ENCODE measurements around the gene RASA2.

DNA sequence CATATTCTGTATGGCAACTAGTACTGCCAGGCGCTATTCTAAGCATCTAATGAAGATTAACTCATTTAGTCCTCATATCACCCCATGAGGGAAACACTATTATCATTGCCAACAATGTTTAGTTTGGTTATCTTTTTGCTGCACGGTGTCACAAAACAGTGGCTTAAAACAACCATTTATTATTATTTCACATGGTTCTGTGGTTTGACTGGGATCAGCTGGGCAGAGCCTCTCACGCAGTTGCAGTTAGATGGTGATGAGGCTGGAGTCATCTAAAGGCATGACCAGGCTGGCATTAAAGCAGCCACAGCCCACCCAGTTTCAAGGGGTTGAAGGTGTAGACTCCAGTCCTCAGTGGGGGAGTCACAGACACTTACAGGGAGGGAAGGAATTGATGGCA is 32.8 kb upstream of the RASA2 start:
- TF ChIP-seq POLR2A (IDR thresholded peaks at IDR 0.05) (no peak), POLR2AphosphoS5 (IDR thresholded peaks at IDR 0.05) (no peak)
- TF ChIP-seq, protein P1, sequence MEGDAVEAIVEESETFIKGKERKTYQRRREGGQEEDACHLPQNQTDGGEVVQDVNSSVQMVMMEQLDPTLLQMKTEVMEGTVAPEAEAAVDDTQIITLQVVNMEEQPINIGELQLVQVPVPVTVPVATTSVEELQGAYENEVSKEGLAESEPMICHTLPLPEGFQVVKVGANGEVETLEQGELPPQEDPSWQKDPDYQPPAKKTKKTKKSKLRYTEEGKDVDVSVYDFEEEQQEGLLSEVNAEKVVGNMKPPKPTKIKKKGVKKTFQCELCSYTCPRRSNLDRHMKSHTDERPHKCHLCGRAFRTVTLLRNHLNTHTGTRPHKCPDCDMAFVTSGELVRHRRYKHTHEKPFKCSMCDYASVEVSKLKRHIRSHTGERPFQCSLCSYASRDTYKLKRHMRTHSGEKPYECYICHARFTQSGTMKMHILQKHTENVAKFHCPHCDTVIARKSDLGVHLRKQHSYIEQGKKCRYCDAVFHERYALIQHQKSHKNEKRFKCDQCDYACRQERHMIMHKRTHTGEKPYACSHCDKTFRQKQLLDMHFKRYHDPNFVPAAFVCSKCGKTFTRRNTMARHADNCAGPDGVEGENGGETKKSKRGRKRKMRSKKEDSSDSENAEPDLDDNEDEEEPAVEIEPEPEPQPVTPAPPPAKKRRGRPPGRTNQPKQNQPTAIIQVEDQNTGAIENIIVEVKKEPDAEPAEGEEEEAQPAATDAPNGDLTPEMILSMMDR (IDR thresholded peaks at IDR 0.05), result no peak

All from upper lobe of left lung (tissue), 4 donors.